NB4 (cell line): Measurements from ENCODE around the gene TARBP1.
A peak's percentile ranks its signal among the peaks of the same experiment; 100 is the strongest.

Experiments
- DNase-seq: peaks from one replicate; pipeline ENCODE4 v3.0.0; 2010; ENCODE audit warnings: low read depth
- H3K4me3 ChIP-seq: one replicate; pipeline ENCODE4 v1.5.1; 2011; ENCODE audit warnings: mild to moderate bottlenecking, low read depth, low read length, moderate library complexity
- CTCF ChIP-seq: IDR thresholded peaks from one replicate; pipeline ENCODE4 v1.5.1; 2012; ENCODE audit warnings: low read depth, low read length
- MAX ChIP-seq: IDR thresholded peaks from 2 replicates; pipeline ENCODE4 v1.6.1; 2011; ENCODE audit warnings: low read depth, low read length
- MYC ChIP-seq: IDR thresholded peaks from 2 replicates; pipeline ENCODE4 v1.6.1; 2011; ENCODE audit warnings: low read depth, low read length
- POLR2A ChIP-seq: IDR thresholded peaks from 2 replicates; pipeline ENCODE4 v1.6.1; 2011; ENCODE audit warnings: mild to moderate bottlenecking; ENCODE audit not compliant: insufficient read length; ENCODE audit errors: extremely low read depth

The TARBP1 gene

GRCh38 chr1:234372011-234372757, 106.8 kb downstream of the TARBP1 start:
- H3K4me3 ChIP-seq = peak overlapping the region; percentile 89
- TF ChIP-seq MAX (no peak), CTCF (no peak), POLR2A (no peak), MYC (no peak)
- DNase-seq = peak; percentile 27

GRCh38 chr1:234371414-234371813, 107.6 kb downstream of the TARBP1 start:
- DNase-seq = no peak
- no peak overlapping the region for H3K4me3 ChIP-seq
- no peak for TF ChIP-seq MYC
- no peak for TF ChIP-seq POLR2A
- no peak for TF ChIP-seq MAX
- no peak for TF ChIP-seq CTCF

GRCh38 chr1:234369784-234370183, 109.2 kb downstream of the TARBP1 start:
- no peak overlapping the region for H3K4me3 ChIP-seq
- TF ChIP-seq MYC (no peak), CTCF (no peak), POLR2A (no peak), MAX (no peak)
- peak; percentile 19 for DNase-seq

GRCh38 chr1:234369033-234369430, 109.9 kb downstream of the TARBP1 start:
- TF ChIP-seq MAX = no peak
- no peak for TF ChIP-seq MYC
- no peak for TF ChIP-seq POLR2A
- no peak for TF ChIP-seq CTCF
- DNase-seq = no peak
- H3K4me3 ChIP-seq = no peak overlapping the region

GRCh38 chr1:234368320-234369032, 110.5 kb downstream of the TARBP1 start:
- peak; percentile 18 for DNase-seq
- TF ChIP-seq CTCF = no peak
- no peak for TF ChIP-seq MAX
- no peak for TF ChIP-seq POLR2A
- TF ChIP-seq MYC = no peak
- H3K4me3 ChIP-seq = no peak overlapping the region
